Measurements from ENCODE around the gene RALGAPB.
"Not testable (repeated sequence)": the region's sequence is repeated elsewhere in the genome, so short reads cannot be mapped to it uniquely, and the experiment has no call there.

GRCh38 chr20:38441110-38441509, 31.5 kb upstream of the RALGAPB start:
- TF ChIP-seq POLR2A (IDR thresholded peaks at IDR 0.05; ENCODE audit: low read depth, low read length); TAF1 (IDR thresholded peaks at IDR 0.05; ENCODE audit: borderline replicate concordance, low read depth, low read length): not testable (repeated sequence)
